ENCODE results near the gene DLL4.

GRCh38 chr15:40914486-40914885, 14.7 kb upstream of the DLL4 start:
- TF ChIP-seq CTCF (IDR thresholded peaks at IDR 0.05) (no peak), POLR2A (IDR thresholded peaks at IDR 0.05) (no peak)

Data from uterus (tissue), 2 donors.